SK-N-SH treated with all-trans-retinoic acid at 6 μM for 48 hours (cell line): Measurements from ENCODE around the gene ITPR2.

Experiments used
- ATAC-seq: fragments of 200-7000 bp; cut with Tn5 transposase; 3 replicates; pipeline ENCODE4 v1.9.1; 2020; ENCODE audit warnings: mild to moderate bottlenecking, moderate library complexity
- ARNTL ChIP-seq: fragments of 450-650 bp; formaldehyde crosslinking; IDR thresholded peaks from 2 replicates; pipeline ENCODE4 v1.5.0; 2020; ENCODE audit warnings: low read depth, mild to moderate bottlenecking, moderate library complexity, borderline replicate concordance
- BACH2 ChIP-seq: fragments of 250-450 bp; sonication (Bioruptor Pico); IDR thresholded peaks from 2 replicates; pipeline ENCODE4 v1.9.0; 2021; ENCODE audit warnings: mild to moderate bottlenecking, borderline replicate concordance
- CSDC2 ChIP-seq: fragments of 250-450 bp; sonication (Bioruptor Pico); IDR thresholded peaks from 2 replicates; pipeline ENCODE4 v1.5.0; 2020; ENCODE audit warnings: mild to moderate bottlenecking, moderate library complexity
- CSRNP3 ChIP-seq: fragments of 250-450 bp; sonication (Bioruptor Pico); IDR thresholded peaks from 2 replicates; pipeline ENCODE4 v1.5.1; 2021; ENCODE audit warnings: mild to moderate bottlenecking, moderate library complexity
- GLIS3 ChIP-seq: fragments of 250-450 bp; sonication (Bioruptor Pico); IDR thresholded peaks from 2 replicates; pipeline ENCODE4 v1.5.0; 2020; ENCODE audit warnings: mild to moderate bottlenecking, moderate library complexity
- ISL1 ChIP-seq: fragments of 250-450 bp; sonication (Bioruptor Pico); IDR thresholded peaks from 2 replicates; pipeline ENCODE4 v2.1.2; 2022; ENCODE audit warnings: mild to moderate bottlenecking, moderate library complexity
- OSR1 ChIP-seq: fragments of 250-450 bp; sonication (Bioruptor Pico); IDR thresholded peaks from 2 replicates; pipeline ENCODE4 v1.8.0; 2022; ENCODE audit warnings: moderate library complexity, mild to moderate bottlenecking, inconsistent platforms
- PATZ1 ChIP-seq: fragments of 250-450 bp; sonication (Bioruptor Pico); IDR thresholded peaks from 2 replicates; pipeline ENCODE4 v1.8.0; 2020; ENCODE audit warnings: mild to moderate bottlenecking, moderate library complexity, borderline replicate concordance
- RARB ChIP-seq: fragments of 250-450 bp; sonication (Bioruptor Pico); IDR thresholded peaks from 2 replicates; pipeline ENCODE4 v1.8.0; 2021; ENCODE audit warnings: mild to moderate bottlenecking, moderate library complexity
- SNAI2 ChIP-seq: fragments of 250-450 bp; sonication (Bioruptor Pico); IDR thresholded peaks from 2 replicates; pipeline ENCODE4 v1.5.0; 2020; ENCODE audit warnings: mild to moderate bottlenecking, moderate library complexity
- TCF4 ChIP-seq: fragments of 250-450 bp; sonication (Bioruptor Pico); IDR thresholded peaks from 2 replicates; pipeline ENCODE4 v1.8.0; 2021; ENCODE audit warnings: mild to moderate bottlenecking, moderate library complexity, borderline replicate concordance
- ZC3H10 ChIP-seq: fragments of 250-450 bp; sonication (Bioruptor Pico); IDR thresholded peaks from 2 replicates; pipeline ENCODE4 v1.5.1; 2021; ENCODE audit warnings: mild to moderate bottlenecking, moderate library complexity
- ZFP3 ChIP-seq: fragments of 250-450 bp; sonication (Bioruptor Pico); IDR thresholded peaks from 2 replicates; pipeline ENCODE4 v1.5.0; 2020; ENCODE audit warnings: mild to moderate bottlenecking, moderate library complexity
- ZFP30 ChIP-seq: fragments of 450-650 bp; formaldehyde crosslinking; IDR thresholded peaks from 2 replicates; pipeline ENCODE4 v1.5.0; 2022; ENCODE audit warnings: mild to moderate bottlenecking, moderate library complexity
- ZNF565 ChIP-seq: fragments of 450-650 bp; formaldehyde crosslinking; conservative IDR thresholded peaks from 2 replicates; pipeline ENCODE4 v1.5.0; 2020; ENCODE audit warnings: low read depth, mild to moderate bottlenecking, moderate library complexity
- ZNF70 ChIP-seq: fragments of 450-650 bp; formaldehyde crosslinking; IDR thresholded peaks from 2 replicates; pipeline ENCODE4 v1.5.0; 2020; ENCODE audit warnings: mild to moderate bottlenecking, moderate library complexity
- ZNF8 ChIP-seq: fragments of 450-650 bp; formaldehyde crosslinking; IDR thresholded peaks from 2 replicates; pipeline ENCODE4 v1.5.0; 2020; ENCODE audit warnings: mild to moderate bottlenecking, moderate library complexity
- TF ChIP-seq, protein P1 (sequence below): fragments of 250-450 bp; sonication (Bioruptor Pico); IDR thresholded peaks from 2 replicates; pipeline ENCODE4 v1.8.0; 2021; ENCODE audit warnings: low read depth, mild to moderate bottlenecking, moderate library complexity, borderline replicate concordance
- TF ChIP-seq, protein P2 (sequence below): fragments of 250-450 bp; sonication (Bioruptor Pico); IDR thresholded peaks from 2 replicates; pipeline ENCODE4 v1.5.1; 2020; ENCODE audit warnings: low read depth, mild to moderate bottlenecking, moderate library complexity
- TF ChIP-seq, protein P3 (sequence below): fragments of 250-450 bp; sonication (Bioruptor Pico); IDR thresholded peaks from 2 replicates; pipeline ENCODE4 v1.5.0; 2020; ENCODE audit warnings: mild to moderate bottlenecking, moderate library complexity

Gene ITPR2

GRCh38 chr12:26466726-26467125, 366.3 kb downstream of the ITPR2 start:
- no peak for ATAC-seq
- TF ChIP-seq ISL1 (CRISPR knock-in tag) (no peak), RARB (no peak), OSR1 (CRISPR knock-in tag) (no peak), ZFP30 (CRISPR knock-in tag) (no peak), CSRNP3 (CRISPR knock-in tag) (no peak), CSDC2 (CRISPR knock-in tag) (no peak), ARNTL (CRISPR knock-in tag) (no peak)

- no peak for ATAC-seq
- TF ChIP-seq ZNF8 (CRISPR knock-in tag) (no peak), GLIS3 (CRISPR knock-in tag) (no peak), ZNF565 (CRISPR knock-in tag) (no peak), ZFP3 (no peak), BACH2 (no peak), ZFP30 (CRISPR knock-in tag) (no peak), SNAI2 (no peak), ZC3H10 (CRISPR knock-in tag) (no peak)
- TF ChIP-seq, protein P1, sequence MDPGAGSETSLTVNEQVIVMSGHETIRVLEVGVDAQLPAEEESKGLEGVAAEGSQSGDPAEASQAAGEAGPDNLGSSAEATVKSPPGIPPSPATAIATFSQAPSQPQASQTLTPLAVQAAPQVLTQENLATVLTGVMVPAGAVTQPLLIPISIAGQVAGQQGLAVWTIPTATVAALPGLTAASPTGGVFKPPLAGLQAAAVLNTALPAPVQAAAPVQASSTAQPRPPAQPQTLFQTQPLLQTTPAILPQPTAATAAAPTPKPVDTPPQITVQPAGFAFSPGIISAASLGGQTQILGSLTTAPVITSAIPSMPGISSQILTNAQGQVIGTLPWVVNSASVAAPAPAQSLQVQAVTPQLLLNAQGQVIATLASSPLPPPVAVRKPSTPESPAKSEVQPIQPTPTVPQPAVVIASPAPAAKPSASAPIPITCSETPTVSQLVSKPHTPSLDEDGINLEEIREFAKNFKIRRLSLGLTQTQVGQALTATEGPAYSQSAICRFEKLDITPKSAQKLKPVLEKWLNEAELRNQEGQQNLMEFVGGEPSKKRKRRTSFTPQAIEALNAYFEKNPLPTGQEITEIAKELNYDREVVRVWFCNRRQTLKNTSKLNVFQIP (CRISPR knock-in tag), result no peak
- TF ChIP-seq, protein P2, sequence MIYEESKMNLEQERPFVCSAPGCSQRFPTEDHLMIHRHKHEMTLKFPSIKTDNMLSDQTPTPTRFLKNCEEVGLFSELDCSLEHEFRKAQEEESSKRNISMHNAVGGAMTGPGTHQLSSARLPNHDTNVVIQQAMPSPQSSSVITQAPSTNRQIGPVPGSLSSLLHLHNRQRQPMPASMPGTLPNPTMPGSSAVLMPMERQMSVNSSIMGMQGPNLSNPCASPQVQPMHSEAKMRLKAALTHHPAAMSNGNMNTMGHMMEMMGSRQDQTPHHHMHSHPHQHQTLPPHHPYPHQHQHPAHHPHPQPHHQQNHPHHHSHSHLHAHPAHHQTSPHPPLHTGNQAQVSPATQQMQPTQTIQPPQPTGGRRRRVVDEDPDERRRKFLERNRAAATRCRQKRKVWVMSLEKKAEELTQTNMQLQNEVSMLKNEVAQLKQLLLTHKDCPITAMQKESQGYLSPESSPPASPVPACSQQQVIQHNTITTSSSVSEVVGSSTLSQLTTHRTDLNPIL (CRISPR knock-in tag), result no peak
- TF ChIP-seq, all 23 proteins: peak for 0
Observed at GRCh38 chr12:26465419-26466097, 367.4 kb downstream of the ITPR2 start.

GRCh38 chr12:26461776-26462175, 371.2 kb downstream of the ITPR2 start:
- no peak for ATAC-seq
- TF ChIP-seq ZC3H10 (CRISPR knock-in tag), result no peak
- TF ChIP-seq CSDC2 (CRISPR knock-in tag), result no peak
- TF ChIP-seq, protein P2 (CRISPR knock-in tag), result no peak
- no peak for TF ChIP-seq SNAI2

DNA sequence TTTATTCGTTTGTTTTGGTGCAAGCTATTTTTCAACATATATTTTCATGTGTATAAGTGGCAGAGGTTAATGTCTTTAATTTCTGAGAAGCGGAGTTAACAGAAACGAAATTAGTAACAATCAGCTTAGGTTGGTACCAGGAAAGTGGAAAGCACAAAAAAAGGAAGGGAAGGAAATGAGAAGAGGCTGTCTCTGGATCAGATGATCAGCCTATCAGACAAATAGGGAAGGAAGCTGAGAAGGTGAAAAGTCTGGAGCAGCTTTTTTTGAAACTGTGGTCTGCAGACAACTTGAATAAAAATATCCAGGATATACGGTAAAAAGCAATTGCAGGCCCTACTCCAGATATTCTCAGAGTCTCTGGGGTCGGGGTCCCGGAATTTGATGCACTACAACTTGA, 372.6 kb downstream of the ITPR2 start:
- TF ChIP-seq ZNF70 (no peak), CSRNP3 (CRISPR knock-in tag) (no peak), RARB (no peak), ZC3H10 (CRISPR knock-in tag) (no peak), PATZ1 (CRISPR knock-in tag) (no peak), TCF4 (CRISPR knock-in tag) (no peak), ZNF8 (CRISPR knock-in tag) (no peak), GLIS3 (CRISPR knock-in tag) (no peak), ZFP3 (no peak), ARNTL (CRISPR knock-in tag) (no peak)
- TF ChIP-seq, protein P3, sequence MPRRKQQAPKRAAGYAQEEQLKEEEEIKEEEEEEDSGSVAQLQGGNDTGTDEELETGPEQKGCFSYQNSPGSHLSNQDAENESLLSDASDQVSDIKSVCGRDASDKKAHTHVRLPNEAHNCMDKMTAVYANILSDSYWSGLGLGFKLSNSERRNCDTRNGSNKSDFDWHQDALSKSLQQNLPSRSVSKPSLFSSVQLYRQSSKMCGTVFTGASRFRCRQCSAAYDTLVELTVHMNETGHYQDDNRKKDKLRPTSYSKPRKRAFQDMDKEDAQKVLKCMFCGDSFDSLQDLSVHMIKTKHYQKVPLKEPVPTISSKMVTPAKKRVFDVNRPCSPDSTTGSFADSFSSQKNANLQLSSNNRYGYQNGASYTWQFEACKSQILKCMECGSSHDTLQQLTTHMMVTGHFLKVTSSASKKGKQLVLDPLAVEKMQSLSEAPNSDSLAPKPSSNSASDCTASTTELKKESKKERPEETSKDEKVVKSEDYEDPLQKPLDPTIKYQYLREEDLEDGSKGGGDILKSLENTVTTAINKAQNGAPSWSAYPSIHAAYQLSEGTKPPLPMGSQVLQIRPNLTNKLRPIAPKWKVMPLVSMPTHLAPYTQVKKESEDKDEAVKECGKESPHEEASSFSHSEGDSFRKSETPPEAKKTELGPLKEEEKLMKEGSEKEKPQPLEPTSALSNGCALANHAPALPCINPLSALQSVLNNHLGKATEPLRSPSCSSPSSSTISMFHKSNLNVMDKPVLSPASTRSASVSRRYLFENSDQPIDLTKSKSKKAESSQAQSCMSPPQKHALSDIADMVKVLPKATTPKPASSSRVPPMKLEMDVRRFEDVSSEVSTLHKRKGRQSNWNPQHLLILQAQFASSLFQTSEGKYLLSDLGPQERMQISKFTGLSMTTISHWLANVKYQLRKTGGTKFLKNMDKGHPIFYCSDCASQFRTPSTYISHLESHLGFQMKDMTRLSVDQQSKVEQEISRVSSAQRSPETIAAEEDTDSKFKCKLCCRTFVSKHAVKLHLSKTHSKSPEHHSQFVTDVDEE (CRISPR knock-in tag), result no peak
- no peak for ATAC-seq
